MM.1S (cell line): Measurements from ENCODE around the gene WNT4.

Source experiments
- CTCF ChIP-seq: fragments of 300-600 bp; sonication (generic); IDR thresholded peaks from 2 replicates; pipeline ENCODE4 v1.5.1; 2016; ENCODE audit warnings: antibody characterized with exemption, low read length, mixed read lengths
- EZH2 ChIP-seq: fragments of 300-600 bp; sonication (generic); optimal IDR thresholded peaks from 2 replicates; pipeline ENCODE3; 2017; ENCODE audit warnings: low read depth, mild to moderate bottlenecking, antibody characterized with exemption, low read length, mixed read lengths

- TF ChIP-seq CTCF (no peak), EZH2 (no peak)
Observed at GRCh38 chr1:22140694-22141093, 2.2 kb downstream of the WNT4 start.
